Neuronal stem cell (in vitro differentiated cells): ENCODE data around the gene ZNF189.

Experiments used
- DNase-seq: peaks from one replicate; pipeline ENCODE4 v3.0.0-alpha.2; 2013; ENCODE audit warnings: low spot score
- H2AFZ ChIP-seq: one replicate; pipeline ENCODE4 v1.6.1; 2013; ENCODE audit warnings: mild to moderate bottlenecking, low read length, inconsistent platforms
- H2AK5ac ChIP-seq: 2 replicates; pipeline ENCODE4 v1.6.1; 2013; ENCODE audit warnings: low read depth, mild to moderate bottlenecking, inconsistent platforms, low read length, moderate library complexity, mixed read lengths
- H2BK120ac ChIP-seq: 2 replicates; pipeline ENCODE4 v1.6.1; 2013; ENCODE audit warnings: low read depth, mild to moderate bottlenecking, inconsistent platforms, low read length, moderate library complexity, mixed read lengths
- H2BK12ac ChIP-seq: one replicate; pipeline ENCODE4 v1.6.1; 2013; ENCODE audit warnings: low read length, inconsistent platforms
- H2BK15ac ChIP-seq: 2 replicates; pipeline ENCODE4 v1.6.1; 2013; ENCODE audit warnings: mild to moderate bottlenecking, low read length, inconsistent platforms, mixed read lengths
- H2BK5ac ChIP-seq: one replicate; pipeline ENCODE4 v1.6.1; 2013; ENCODE audit warnings: inconsistent platforms, mild to moderate bottlenecking, low read length, moderate library complexity
- H3K14ac ChIP-seq: one replicate; pipeline ENCODE4 v1.6.1; 2013; ENCODE audit warnings: low read length, inconsistent platforms
- H3K18ac ChIP-seq: 2 replicates; pipeline ENCODE4 v1.6.1; 2013; ENCODE audit warnings: low read length, inconsistent platforms
- H3K23ac ChIP-seq: 2 replicates; pipeline ENCODE4 v1.6.1; 2013; ENCODE audit warnings: low read depth, mild to moderate bottlenecking, mixed read lengths, low read length, inconsistent platforms; ENCODE audit not compliant: poor library complexity
- H3K27ac ChIP-seq: replicated peaks from 3 replicates; pipeline ENCODE4 v1.5.1; 2013; ENCODE audit warnings: low read length, inconsistent platforms
- H3K27me3 ChIP-seq, 3 experiments: 2 replicates each; pipeline ENCODE4 v1.6.1; 2013; ENCODE audit warnings: low read length in 3 of 3, mild to moderate bottlenecking in 2 of 3, inconsistent platforms in 1 of 3, low read depth in 1 of 3, mixed read lengths in 1 of 3, moderate library complexity in 1 of 3; ENCODE audit not compliant: control insufficient read depth in 3 of 3, insufficient read depth in 3 of 3
- H3K36me3 ChIP-seq, 2 donors: replicated peaks in 1 of 2; 2 replicates each; pipeline ENCODE4 v1.6.1; 2013; ENCODE audit warnings: low read length in 2 of 2; ENCODE audit not compliant: control insufficient read depth in 2 of 2, insufficient read depth in 2 of 2
- H3K4ac ChIP-seq: 2 replicates; pipeline ENCODE4 v1.6.1; 2013; ENCODE audit warnings: inconsistent platforms, mild to moderate bottlenecking, low read length, moderate library complexity
- H3K4me1 ChIP-seq, 2 donors: 1 replicate in 1 of 2; 2 replicates in 1 of 2; pipeline ENCODE4 v1.6.1; 2013; ENCODE audit warnings: low read length in 2 of 2, low read depth in 1 of 2; ENCODE audit not compliant: control insufficient read depth in 2 of 2, insufficient read depth in 1 of 2
- H3K4me2 ChIP-seq: one replicate; pipeline ENCODE4 v1.6.1; 2013; ENCODE audit warnings: mild to moderate bottlenecking, low read length, inconsistent platforms; ENCODE audit not compliant: insufficient read depth, poor library complexity, severe bottlenecking
- H3K4me3 ChIP-seq, 2 donors: 2 replicates each; pipeline ENCODE4 v1.5.1; 2013; ENCODE audit warnings: low read length in 2 of 2, mild to moderate bottlenecking in 2 of 2, inconsistent platforms in 1 of 2, moderate library complexity in 1 of 2
- H3K79me1 ChIP-seq: one replicate; pipeline ENCODE4 v1.6.1; 2013; ENCODE audit warnings: low read depth, mild to moderate bottlenecking, inconsistent platforms, low read length, moderate library complexity
- H3K9ac ChIP-seq: one replicate; pipeline ENCODE4 v1.6.1; 2013; ENCODE audit warnings: mild to moderate bottlenecking, low read depth, low read length, inconsistent platforms; ENCODE audit not compliant: poor library complexity
- H3K9me3 ChIP-seq, 2 donors: replicated peaks in 1 of 2; 2 replicates each; pipeline versions ENCODE3 to v1.6.1; 2013; ENCODE audit warnings: low read length in 2 of 2, mild to moderate bottlenecking in 2 of 2, inconsistent platforms in 1 of 2, low read depth in 1 of 2, mixed read lengths in 1 of 2, moderate library complexity in 1 of 2; ENCODE audit not compliant: control insufficient read depth in 2 of 2, insufficient read depth in 1 of 2
- H4K8ac ChIP-seq: one replicate; pipeline ENCODE4 v1.6.1; 2013; ENCODE audit warnings: low read depth, mild to moderate bottlenecking, inconsistent platforms, low read length, moderate library complexity
- H4K91ac ChIP-seq: one replicate; pipeline ENCODE4 v1.6.1; 2013; ENCODE audit warnings: low read length, low read depth, mild to moderate bottlenecking, inconsistent platforms; ENCODE audit not compliant: poor library complexity
- WGBS, 2 donors: extraction: QIAGEN DNeasy Blood & Tissue Kit; methylation state at CpG; one replicate each; pipeline ENCODE4 v1.1.7; 2013; ENCODE audit warnings: missing lambda C conversion rate in 2 of 2, mixed read lengths in 1 of 2; ENCODE audit not compliant: insufficient read length in 2 of 2, insufficient replicate concordance in 1 of 2; ENCODE audit errors: extremely low coverage in 2 of 2; 5-methylcytosine and 5-hydroxymethylcytosine counted together

Gene ZNF189

GRCh38 chr9:101397746-101398067 lies 944 bp upstream of the ZNF189 start:
- Histone ChIP-seq H3K18ac (no peak overlapping the region), H3K4me1 (peaks cover 3 to 4% of the 10 kb centered on the region in 2 donors), H2BK120ac (no peak overlapping the region), H3K79me1 (peaks cover 7% of the 10 kb centered on the region), H3K9me3 (peaks cover 6 to 61% of the 10 kb centered on the region in 2 donors), H3K4ac (no peak overlapping the region), H3K27me3 (no peaks in the 10 kb centered on the region), H2BK5ac (no peak overlapping the region), H3K23ac (no peak overlapping the region), H2BK15ac (no peak overlapping the region), H3K4me2 (peak overlapping the region; percentile 81), H2AFZ (peak overlapping the region; percentile 81), H2BK12ac (no peak overlapping the region), H2AK5ac (no peak overlapping the region), H4K91ac (no peak overlapping the region), H3K36me3 (peaks cover 12 to 63% of the 10 kb centered on the region in 2 donors), H3K9ac (peak overlapping the region; percentile 12), H3K4me3 (peak overlapping the region; percentile 79 to 91), H4K8ac (no peak overlapping the region), H3K27ac (no peak overlapping the region), H3K14ac (no peak overlapping the region)
- WGBS, 2 donors: no CpG with 5 or more reads among the region's 4 CpGs
- DNase-seq: no peak

GRCh38 chr9:101398930-101399642 lies 435 bp downstream of the ZNF189 start:
- no peak overlapping the region for H2BK5ac ChIP-seq
- peaks cover 13 to 63% of the 10 kb centered on the region in 2 donors for H3K9me3 ChIP-seq
- peaks cover 21 to 73% of the 10 kb centered on the region in 2 donors for H3K36me3 ChIP-seq
- H3K27ac ChIP-seq: no peak overlapping the region
- H3K4ac ChIP-seq: no peak overlapping the region
- peak overlapping the region; percentile 79 to 92 for H3K4me3 ChIP-seq
- WGBS, 2 donors: no CpG with 5 or more reads among the region's 28 CpGs
- H2AK5ac ChIP-seq: no peak overlapping the region
- peak overlapping the region; percentile 93 for H2AFZ ChIP-seq
- H2BK120ac ChIP-seq: no peak overlapping the region
- peak overlapping the region; percentile 83 for H3K4me2 ChIP-seq
- no peaks in the 10 kb centered on the region for H3K27me3 ChIP-seq
- H2BK15ac ChIP-seq: no peak overlapping the region
- peaks cover 10% of the 10 kb centered on the region for H3K79me1 ChIP-seq
- H3K9ac ChIP-seq: peak overlapping the region; percentile 92
- peaks cover 3 to 4% of the 10 kb centered on the region in 2 donors for H3K4me1 ChIP-seq
- no peak overlapping the region for H3K14ac ChIP-seq
- no peak overlapping the region for H2BK12ac ChIP-seq
- peak overlapping the region; percentile 65 for H3K23ac ChIP-seq
- peak overlapping the region; percentile 72 for H4K91ac ChIP-seq
- no peak for DNase-seq
- H4K8ac ChIP-seq: no peak overlapping the region
- peak overlapping the region; percentile 95 for H3K18ac ChIP-seq

- Histone ChIP-seq H3K4me3 (peak overlapping the region; percentile 79 to 92), H3K36me3 (peaks cover 18 to 73% of the 10 kb centered on the region in 2 donors), H3K9ac (no peak overlapping the region), H2BK5ac (no peak overlapping the region), H3K4me2 (peak overlapping the region; percentile 83), H3K4ac (no peak overlapping the region), H2BK120ac (no peak overlapping the region), H2BK15ac (no peak overlapping the region), H2AFZ (no peak overlapping the region), H3K27me3 (no peaks in the 10 kb centered on the region), H3K9me3 (peaks cover 9 to 63% of the 10 kb centered on the region in 2 donors), H3K14ac (no peak overlapping the region), H3K18ac (no peak overlapping the region), H2BK12ac (no peak overlapping the region), H4K91ac (no peak overlapping the region), H3K23ac (no peak overlapping the region), H2AK5ac (no peak overlapping the region), H3K27ac (no peak overlapping the region), H3K79me1 (peaks cover 10% of the 10 kb centered on the region), H4K8ac (no peak overlapping the region), H3K4me1 (peaks cover 3 to 4% of the 10 kb centered on the region in 2 donors)
- no CpG with 5 or more reads among the region's 2 CpGs for WGBS, 2 donors
- no peak for DNase-seq
These were observed 956 bp downstream of the ZNF189 start for GRCh38 chr9:101399643-101399970.

- H3K4ac ChIP-seq: no peak overlapping the region
- no peak for DNase-seq
- H2AFZ ChIP-seq: no peak overlapping the region
- no peak overlapping the region for H2BK120ac ChIP-seq
- H3K23ac ChIP-seq: no peak overlapping the region
- no peak overlapping the region for H3K14ac ChIP-seq
- no peak overlapping the region for H2BK12ac ChIP-seq
- H2BK15ac ChIP-seq: no peak overlapping the region
- H3K4me2 ChIP-seq: no peak overlapping the region
- H4K91ac ChIP-seq: no peak overlapping the region
- peaks cover 9 to 63% of the 10 kb centered on the region in 2 donors for H3K9me3 ChIP-seq
- H3K4me3 ChIP-seq: peak overlapping the region in 1 of 2 donors; percentile 79
- H4K8ac ChIP-seq: no peak overlapping the region
- no peak overlapping the region for H3K27ac ChIP-seq
- peaks cover 3 to 4% of the 10 kb centered on the region in 2 donors for H3K4me1 ChIP-seq
- H3K27me3 ChIP-seq: no peaks in the 10 kb centered on the region
- H2BK5ac ChIP-seq: no peak overlapping the region
- H2AK5ac ChIP-seq: no peak overlapping the region
- peaks cover 18 to 73% of the 10 kb centered on the region in 2 donors for H3K36me3 ChIP-seq
- peak overlapping the region; percentile 78 for H3K9ac ChIP-seq
- H3K18ac ChIP-seq: no peak overlapping the region
- no CpG with 5 or more reads among the region's 5 CpGs for WGBS, 2 donors
- peaks cover 10% of the 10 kb centered on the region for H3K79me1 ChIP-seq
These were observed 1.5 kb downstream of the ZNF189 start for GRCh38 chr9:101400120-101400519.
